CD4-positive, alpha-beta T cell treated with Interleukin-6 at 100 ng/mL for 8 hours (primary cell): Measurements from ENCODE around the gene GCNT4.

Experiments
- DNase-seq: peaks from one replicate; pipeline ENCODE4 v3.0.0-alpha.2; 2020; ENCODE audit warnings: mixed read lengths, low spot score

Gene GCNT4

DNA sequence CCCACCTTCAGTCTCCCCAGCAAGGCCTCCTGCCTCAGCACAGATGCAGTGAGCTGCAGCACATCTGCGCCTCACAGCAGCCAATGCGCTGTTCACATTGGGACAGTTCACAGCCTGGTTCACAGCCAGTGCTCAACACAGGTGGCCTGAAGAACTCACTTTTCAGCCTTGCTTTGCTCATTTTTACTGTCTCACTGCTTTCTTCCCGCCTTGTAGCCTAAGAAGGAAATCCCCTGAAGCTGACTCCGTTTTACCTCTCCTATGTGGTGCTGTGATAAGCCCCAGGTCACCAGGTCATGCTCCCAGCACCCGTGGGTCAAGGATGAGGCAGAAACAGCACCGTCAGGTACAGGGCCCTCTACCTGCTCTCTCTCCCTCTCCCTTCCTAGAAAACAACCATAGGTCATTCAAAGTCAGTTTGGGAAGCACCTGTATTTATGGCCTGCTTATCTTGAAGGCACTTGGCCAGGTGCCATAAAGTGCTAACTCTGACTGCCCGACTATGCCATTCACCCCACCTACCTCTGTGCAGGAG is 1.1 kb downstream of the GCNT4 start:
- peak; percentile 33 for DNase-seq

GRCh38 chr5:75050415-75050814 is 1.9 kb downstream of the GCNT4 start:
- DNase-seq = no peak

DNA sequence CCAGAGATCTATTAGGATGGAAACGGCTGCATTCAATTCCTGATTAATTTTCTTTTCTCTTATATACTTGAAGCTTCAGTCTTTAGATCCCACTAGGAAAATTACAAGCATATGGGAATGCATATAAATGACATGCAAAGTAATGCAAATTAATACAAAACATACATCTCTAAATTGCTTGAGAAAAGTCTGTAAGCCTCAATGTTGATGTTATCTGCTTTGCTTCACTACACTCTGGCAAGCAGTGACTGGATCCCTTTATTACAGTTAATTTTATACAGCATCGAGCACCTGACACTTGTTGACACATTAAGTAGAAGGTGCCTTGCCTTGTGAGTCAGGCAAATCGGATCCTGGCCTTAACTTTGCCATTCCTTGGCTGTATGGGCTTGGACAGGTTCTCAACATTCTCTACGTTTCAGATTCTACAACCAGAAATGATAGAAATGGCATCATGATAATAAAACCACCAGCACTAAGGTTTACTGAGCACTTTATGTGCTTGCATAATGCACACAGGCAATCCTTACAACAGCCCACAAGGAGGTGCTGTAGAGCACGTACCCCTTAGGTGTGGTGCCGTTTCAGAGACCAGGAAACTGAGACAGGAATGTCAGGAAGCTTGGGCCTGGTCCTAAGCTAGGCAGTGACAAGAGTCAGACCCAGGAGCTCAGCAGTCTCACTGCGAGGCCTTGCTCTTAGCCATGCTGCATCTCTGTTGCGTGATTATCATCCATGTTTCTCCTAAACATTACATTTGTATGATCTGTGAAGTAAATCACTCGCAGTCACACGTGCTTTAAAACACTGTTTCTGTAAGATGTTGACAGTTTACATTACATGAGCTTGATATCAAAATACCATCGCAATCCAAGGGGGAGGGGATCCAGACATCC is 2.7 kb downstream of the GCNT4 start:
- DNase-seq = peak; percentile 66

- no peak for DNase-seq
These were observed 3.9 kb downstream of the GCNT4 start for GRCh38 chr5:75048457-75048953.

- no peak for DNase-seq
These were observed 5.0 kb downstream of the GCNT4 start for GRCh38 chr5:75047356-75047755.

DNA sequence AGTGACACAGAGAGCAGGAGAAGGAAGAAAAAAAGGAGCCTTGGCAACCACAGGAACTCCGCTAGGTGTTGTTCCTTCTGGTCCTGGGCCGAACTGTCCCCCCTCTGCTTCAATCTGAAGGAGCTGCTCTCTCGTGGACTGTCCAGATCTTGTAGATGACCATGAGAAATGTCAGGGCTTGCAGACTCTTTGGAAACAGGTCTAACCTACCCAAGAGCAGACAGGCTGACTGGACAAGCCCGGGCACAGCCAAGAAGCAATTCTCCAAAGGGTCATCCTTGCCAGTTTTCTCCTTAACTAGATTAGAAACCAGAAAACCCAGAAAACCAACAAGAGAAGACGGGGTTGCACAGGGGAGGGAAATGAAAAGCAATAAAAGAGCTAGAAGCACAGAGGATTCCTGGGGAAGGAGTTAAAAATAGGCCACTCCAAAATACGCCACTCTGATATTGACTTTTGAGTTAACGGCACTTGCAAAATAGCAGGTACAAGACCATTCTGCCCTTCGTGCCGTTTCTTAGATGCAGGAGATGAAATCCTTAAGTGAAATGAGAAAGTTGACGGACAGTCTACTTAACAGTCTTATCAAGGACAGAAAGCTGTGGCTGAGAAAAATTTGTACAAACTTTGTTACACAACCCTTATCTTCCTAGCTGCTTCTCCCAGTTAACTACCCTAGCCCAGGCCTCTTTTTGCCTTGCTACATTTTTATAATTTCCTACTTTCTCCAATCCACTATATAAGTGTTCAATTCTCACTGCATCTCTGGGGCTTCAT is 5.8 kb downstream of the GCNT4 start:
- DNase-seq = no peak

DNA sequence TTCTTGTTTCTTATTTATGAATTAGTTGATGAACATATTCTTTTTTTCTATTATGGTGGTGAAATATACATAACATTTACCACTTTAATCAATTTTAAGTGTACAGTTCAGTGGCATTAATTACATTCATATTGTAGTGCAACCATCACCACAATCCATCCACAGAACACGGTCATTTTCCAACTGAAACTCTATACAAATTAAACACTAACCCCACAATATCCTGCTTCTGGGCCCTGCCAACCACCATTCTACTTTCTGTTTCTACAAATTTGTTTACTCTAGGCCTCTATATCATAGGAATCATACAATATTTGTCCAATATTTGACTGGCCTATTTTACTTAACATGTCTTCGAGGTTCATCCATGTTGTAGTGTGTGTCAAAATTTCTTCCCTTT is 7.3 kb downstream of the GCNT4 start:
- DNase-seq = no peak

DNA sequence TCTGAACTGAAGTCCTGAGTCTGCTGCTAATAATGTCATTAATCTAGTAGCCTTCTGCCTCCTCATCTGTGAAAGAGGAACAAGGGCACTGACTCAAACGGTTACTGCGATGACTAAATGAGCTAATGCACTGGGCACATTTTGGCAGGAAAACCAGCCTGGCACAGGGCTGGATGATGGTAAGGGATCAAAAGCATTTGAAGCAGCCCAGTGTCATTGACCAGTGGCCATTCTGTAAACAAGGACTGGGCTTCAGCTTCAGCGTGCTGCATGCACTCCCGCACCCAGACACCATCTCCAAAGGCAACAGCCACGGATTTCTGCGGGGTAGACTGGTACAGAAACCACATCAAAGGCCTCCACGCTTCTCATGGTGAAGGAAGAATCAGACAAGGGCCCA is 8.0 kb downstream of the GCNT4 start:
- no peak for DNase-seq

- DNase-seq = no peak
These were observed 8.6 kb downstream of the GCNT4 start for GRCh38 chr5:75043633-75044264.

GRCh38 chr5:75042522-75042921 is 9.8 kb downstream of the GCNT4 start:
- DNase-seq = no peak

DNA sequence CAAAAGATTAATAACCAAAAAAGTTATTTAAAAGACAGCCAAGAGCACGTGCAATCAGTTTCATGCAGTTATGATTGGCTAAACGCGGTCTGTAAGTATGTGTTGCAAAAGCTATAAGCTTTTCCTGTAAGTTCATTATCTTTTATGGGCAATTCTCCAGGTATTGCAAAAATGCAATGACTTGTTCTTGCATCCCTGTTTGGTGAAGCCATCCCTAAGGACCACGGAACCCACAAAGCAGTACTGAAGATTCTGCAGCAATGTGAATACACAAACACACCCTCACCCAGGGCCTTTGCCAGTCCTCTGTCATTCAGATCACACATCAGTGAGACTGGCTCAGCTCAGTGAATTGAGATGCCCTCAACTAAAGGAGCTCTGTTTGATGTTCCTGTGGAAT is 11.4 kb downstream of the GCNT4 start:
- DNase-seq = no peak

DNA sequence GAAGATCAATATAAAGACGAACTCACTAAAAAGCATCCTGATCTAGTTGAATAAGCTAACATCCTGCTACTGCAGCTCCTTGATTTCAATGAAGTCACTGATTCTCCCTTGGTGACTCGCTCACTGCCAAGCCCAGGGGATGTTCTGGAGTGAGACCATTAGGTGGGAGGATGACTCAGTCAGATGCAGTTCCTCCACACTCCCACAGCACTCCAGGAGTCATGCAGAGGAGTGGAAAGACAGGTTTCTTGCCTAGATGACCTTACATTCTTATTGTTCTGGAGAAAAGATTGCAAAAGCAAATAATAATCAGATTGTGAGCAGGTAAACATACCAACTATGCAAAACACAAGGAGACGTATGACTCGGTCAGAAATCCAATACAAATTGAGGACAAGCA is 15.3 kb downstream of the GCNT4 start:
- DNase-seq = no peak

DNA sequence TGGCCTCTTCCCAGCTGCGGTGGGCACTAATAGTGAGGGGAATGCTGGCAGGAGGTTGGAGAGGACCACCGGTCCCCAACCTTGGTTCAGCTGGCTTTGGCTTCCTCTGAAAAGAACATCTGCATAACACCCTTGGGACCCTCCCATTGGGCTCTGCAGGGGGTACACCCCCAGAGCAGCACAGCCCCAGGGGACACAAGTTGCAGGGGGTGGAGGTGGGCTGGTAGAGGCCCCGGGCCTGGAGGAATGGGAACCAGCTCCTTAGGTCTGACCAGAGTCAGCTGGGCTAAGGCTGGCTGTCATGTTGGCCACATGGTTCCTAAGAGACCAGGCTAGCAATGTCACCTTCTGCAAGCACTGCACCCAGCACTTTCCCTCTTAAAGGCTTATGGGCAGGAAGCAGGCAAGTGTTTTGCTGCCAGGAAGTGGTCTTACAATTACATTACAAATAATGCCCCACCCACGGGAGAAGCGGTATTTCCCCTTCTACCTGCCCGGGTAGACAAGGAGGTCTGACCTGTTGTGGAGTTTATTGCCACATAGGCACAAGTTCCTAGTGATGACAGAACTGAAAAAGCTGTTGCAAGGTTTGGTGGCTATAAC is 18.1 kb downstream of the GCNT4 start:
- peak; percentile 64 for DNase-seq

DNA sequence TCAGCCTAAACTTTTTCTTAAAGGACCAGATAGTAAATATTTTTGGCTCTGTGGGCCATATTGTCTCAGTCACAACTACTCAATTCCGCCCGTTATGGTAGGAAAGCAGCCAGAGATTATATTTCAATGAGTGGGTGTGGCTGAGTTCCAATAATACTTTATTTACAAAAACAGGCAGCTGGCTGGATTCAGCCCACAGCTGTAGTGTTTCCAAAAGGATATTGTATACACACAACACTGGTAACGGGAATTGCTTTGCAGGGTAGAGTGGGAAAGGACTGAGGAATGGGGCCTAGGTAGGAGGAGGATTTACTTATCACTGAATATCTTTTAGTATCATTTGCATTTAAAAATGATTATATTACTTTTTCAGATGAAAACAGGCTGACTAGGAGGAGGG is 21.0 kb downstream of the GCNT4 start:
- no peak for DNase-seq

- DNase-seq = no peak
These were observed 24.3 kb downstream of the GCNT4 start for GRCh38 chr5:75028090-75028489.

DNA sequence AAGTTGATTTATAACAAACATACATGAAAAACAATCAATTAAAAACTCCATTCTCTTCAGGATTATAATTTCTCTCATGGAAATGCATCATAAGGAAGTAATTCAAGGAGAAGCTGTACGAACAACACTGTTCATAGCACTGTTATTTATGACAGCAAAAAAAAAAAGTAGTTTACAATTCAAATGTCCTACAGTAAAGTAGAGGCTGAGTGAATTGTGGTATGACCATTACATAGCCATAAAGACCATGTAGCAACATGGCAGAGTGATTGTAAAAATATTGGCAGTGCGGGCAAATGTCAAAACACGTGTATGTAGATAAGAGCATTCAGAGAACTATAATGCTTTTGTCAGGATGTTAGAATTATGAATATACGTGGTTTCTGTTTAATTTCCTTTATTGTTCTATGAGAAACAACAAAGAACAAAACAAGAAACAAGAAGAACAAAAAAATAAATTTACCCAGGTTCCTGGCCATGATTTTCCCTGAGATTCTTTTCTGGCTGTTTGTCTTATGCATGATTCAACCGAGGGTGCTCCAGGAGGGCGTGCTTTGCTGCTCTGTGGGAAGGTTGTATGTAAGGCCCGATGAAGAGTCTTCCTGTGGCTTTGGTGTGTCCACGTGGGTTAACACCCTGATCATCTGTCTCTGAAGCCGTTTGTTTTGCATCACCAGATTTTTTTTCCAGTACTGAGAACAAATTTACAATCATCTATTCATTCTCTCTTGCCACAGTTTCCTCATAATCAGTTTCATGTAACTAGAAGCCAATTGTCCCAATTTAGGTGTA is 28.8 kb downstream of the GCNT4 start:
- DNase-seq = peak; percentile 39

DNA sequence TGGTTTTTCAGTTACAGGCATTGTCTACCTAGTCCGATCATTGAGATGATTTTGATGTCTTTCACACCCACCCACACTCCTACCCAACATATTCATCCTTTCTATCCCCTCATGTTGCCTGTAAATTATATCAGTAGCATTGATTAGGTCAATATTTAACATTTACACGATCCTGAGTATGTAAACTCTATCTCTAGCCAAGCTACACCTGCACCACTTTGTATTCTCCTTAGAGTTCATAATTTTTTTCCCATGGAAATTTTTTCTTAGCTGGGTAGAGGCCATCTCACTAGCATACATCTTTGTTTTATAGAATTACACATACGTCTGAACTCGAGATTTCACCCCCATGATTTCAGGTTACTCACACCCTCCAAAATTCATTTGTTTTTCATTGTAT is 30.6 kb downstream of the GCNT4 start:
- DNase-seq = no peak

DNA sequence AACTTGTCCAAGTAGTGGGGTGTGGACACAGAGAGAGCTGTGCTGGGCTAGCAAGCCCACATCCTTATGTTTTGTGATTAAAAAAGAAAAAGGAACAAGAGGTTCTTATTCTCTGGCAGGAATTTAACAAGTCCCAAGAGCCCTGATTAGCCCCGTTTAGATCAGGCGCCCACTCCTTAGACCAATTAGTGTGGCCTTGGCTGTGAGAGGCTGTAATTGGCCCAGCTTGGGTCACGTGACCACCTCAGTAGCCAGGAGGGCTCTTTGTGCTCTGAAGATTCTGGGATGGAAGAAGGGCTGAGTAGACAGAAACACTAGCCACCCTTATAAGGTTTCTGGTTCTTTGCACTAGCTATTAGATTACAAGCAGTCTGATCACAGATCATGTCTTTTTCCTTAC is 31.1 kb downstream of the GCNT4 start:
- no peak for DNase-seq

DNA sequence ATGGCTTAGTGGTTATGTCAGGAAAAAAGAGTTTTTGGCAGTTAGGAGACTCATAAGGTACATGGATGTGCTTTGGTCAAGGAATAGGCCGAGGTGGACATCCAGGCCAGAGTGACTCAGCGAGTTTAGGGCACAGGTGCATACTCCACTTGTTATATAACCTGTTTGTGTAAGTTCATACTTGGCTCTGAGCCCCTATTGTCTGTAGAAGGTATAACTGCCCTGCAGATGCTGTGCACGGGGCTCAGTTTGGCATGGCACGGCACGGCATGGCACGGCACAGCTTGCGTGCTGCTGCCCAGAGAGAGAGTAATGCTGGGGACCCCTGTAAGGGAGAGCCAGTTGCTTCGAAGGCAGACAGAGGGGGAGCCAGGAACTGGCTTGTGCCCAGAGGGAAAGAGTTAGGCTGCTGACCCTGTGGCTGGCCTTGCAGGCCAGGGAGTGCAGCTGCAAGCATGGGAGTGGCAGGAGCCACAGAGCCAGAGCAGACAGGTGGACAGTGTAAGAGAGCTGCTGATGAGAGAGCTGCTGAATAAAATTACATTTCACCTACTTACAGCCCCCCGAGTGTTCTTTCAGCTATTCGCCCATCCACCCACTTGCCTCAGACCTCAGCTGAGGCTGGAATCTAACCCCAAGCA is 32.2 kb downstream of the GCNT4 start:
- DNase-seq = no peak

GRCh38 chr5:75018805-75019587 is 33.4 kb downstream of the GCNT4 start:
- no peak for DNase-seq
